Effector CD8-positive, alpha-beta T cell (primary cell): ENCODE results near the gene FAM53A.
A peak's percentile ranks its signal among the peaks of the same experiment; 100 is the strongest.
"Not testable (repeated sequence)": the region's sequence is repeated elsewhere in the genome, so short reads cannot be mapped to it uniquely, and the experiment has no call there.

Experiments used
- DNase-seq: peaks from one replicate; lab custom pipeline; 2025; lab: John Stamatoyannopoulos, UW

Gene FAM53A

GRCh38 chr4:1716065-1716945, 32.2 kb upstream of the FAM53A start:
- no peak for DNase-seq

- DNase-seq: no peak
Observed at GRCh38 chr4:1715002-1715758, 31.1 kb upstream of the FAM53A start.

GRCh38 chr4:1714303-1715001, 30.3 kb upstream of the FAM53A start:
- DNase-seq: no peak

GRCh38 chr4:1713003-1713851, 29.1 kb upstream of the FAM53A start:
- no peak for DNase-seq

GRCh38 chr4:1712216-1713002, 28.3 kb upstream of the FAM53A start, which contains the start of gene SLBP:
Gene SLBP (minus strand): TSS chr4:1712319. CDS start chr4:1712188, 131 bp downstream.
- DNase-seq: peak; percentile 96

GRCh38 chr4:1711571-1712215, 27.6 kb upstream of the FAM53A start:
- no peak for DNase-seq

GRCh38 chr4:1711055-1711570, 27.0 kb upstream of the FAM53A start:
- DNase-seq: no peak

GRCh38 chr4:1708581-1708980, 24.5 kb upstream of the FAM53A start:
- no peak for DNase-seq

GRCh38 chr4:1706358-1706757, 22.2 kb upstream of the FAM53A start:
- DNase-seq: no peak

- no peak for DNase-seq
Observed at GRCh38 chr4:1705732-1706131, 21.6 kb upstream of the FAM53A start.

- DNase-seq: no peak
Observed at GRCh38 chr4:1703867-1704266, 19.8 kb upstream of the FAM53A start.

GRCh38 chr4:1701671-1702070, 17.6 kb upstream of the FAM53A start:
- DNase-seq: not testable (repeated sequence)

- no peak for DNase-seq
Observed at GRCh38 chr4:1695913-1696312, 11.8 kb upstream of the FAM53A start.

GRCh38 chr4:1693131-1693896, 9.2 kb upstream of the FAM53A start:
- peak; percentile 56 for DNase-seq

GRCh38 chr4:1691737-1692373, 7.7 kb upstream of the FAM53A start:
- no peak for DNase-seq

- no peak for DNase-seq
Observed at GRCh38 chr4:1690698-1691097, 6.6 kb upstream of the FAM53A start.

GRCh38 chr4:1686440-1687036, 2.4 kb upstream of the FAM53A start:
- no peak for DNase-seq
